ENCODE measurements around the gene HMBS. TPM values are rescaled to one million over a fixed set of nuclear protein-coding genes. Genes with fewer than 3 reads are reported as not detected.
A peak's percentile ranks its signal among the peaks of the same experiment; 100 is the strongest.

The HMBS gene
- total and polyA plus RNA-seq, 2 of the 8 experiments (the other 6 are each of a cell fraction or from before 2014, with no cell fraction given) = 69.3 to 109 TPM

DNA sequence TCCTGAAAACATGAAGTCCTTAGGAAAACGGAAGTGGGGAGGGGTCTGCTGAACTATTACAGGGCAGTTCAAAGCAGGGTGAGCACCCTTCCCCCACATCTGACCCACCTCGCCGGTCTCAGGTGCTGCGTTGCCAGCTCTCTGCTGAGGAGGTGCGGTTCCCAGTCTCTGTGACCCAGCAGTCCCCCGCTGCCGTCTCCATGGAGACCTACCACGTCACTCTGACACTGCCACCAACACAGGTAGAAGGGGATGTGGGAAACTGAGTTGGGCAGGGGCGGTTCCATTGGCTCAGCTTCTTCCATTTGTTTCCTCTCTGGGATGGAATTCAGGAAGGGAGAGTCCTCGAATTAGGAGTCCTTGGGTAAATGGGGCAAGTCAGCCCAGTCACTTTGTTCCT, 25.8 kb downstream of the HMBS start:
- POLR2A ChIA-PET (ENCODE audit: partially characterized antibody) = interaction anchor here (0.6 to 10.6 kb wide), 4 partner anchors 9 to 163 kb away, joined by 3 to 139 read pairs (median 26); partner anchors contain the start of genes DPAGT1 and HINFP
- Histone ChIP-seq H2BK15ac (ENCODE audit: low read length) (no peak overlapping the region), H2BK120ac (replicated peaks; ENCODE audit: low read depth, low read length) (no peak overlapping the region), H4K8ac (ENCODE audit: extremely low read depth, insufficient read depth, low read length) (no peak overlapping the region; the same call in 1 of the 2 replicates), H3K4me3 (ENCODE audit: extremely low read depth in 1 of 4, insufficient read depth in 2 of 4, low read depth in 3 of 4, low read length in 4 of 4) (no peak overlapping the region), H3K27ac (ENCODE audit: low read depth, low read length) (no peak overlapping the region), H3K56ac (replicated peaks; ENCODE audit: insufficient read length, low read depth, low read length) (no peak overlapping the region), H3K9ac (replicated peaks in 1 of 4; ENCODE audit: extremely low read depth in 1 of 4, low read depth in 3 of 4, low read length in 3 of 4) (peak overlapping the region in 1 of 4 experiments; percentile 18; a peak in 1 of 7 replicates), H3K23ac (ENCODE audit: insufficient read length) (no peak overlapping the region), H3K27me3 (replicated peaks in 1 of 4; ENCODE audit: control insufficient read depth in 3 of 4, extremely low read depth in 1 of 4, insufficient read depth in 3 of 4, low read length in 3 of 4) (peaks cover 2 to 20% (median 15%) of the 10 kb centered on the region in 4 experiments), H4K91ac (replicated peaks; ENCODE audit: insufficient read length, low read length) (no peak overlapping the region), H2BK12ac (ENCODE audit: low read depth, low read length) (no peak overlapping the region), H3K4me2 (ENCODE audit: insufficient read depth in 1 of 2, low read depth in 2 of 2, low read length in 2 of 2) (no peak overlapping the region), H3K79me1 (ENCODE audit: low read depth, low read length) (no peaks in the 10 kb centered on the region; the same call in 1 of the 2 replicates), H3K14ac (ENCODE audit: insufficient read length) (no peak overlapping the region), H3K23me2 (ENCODE audit: low read depth, low read length) (peaks cover 12% of the 10 kb centered on the region), H3K79me2 (ENCODE audit: control insufficient read depth in 1 of 2, insufficient read depth in 2 of 2, low read length in 2 of 2) (no peaks in the 10 kb centered on the region), H2AK5ac (ENCODE audit: low read depth, low read length) (no peak overlapping the region), H3K4ac (replicated peaks; ENCODE audit: insufficient read length, low read depth, low read length) (no peak overlapping the region), H2BK20ac (ENCODE audit: low read length) (no peak overlapping the region), H3K36me3 (ENCODE audit: control insufficient read depth in 2 of 4, insufficient read depth in 4 of 4, low read length in 3 of 4) (no peaks in the 10 kb centered on the region; a peak in 1 of 8 replicates), H4K20me1 (replicated peaks in 1 of 2; ENCODE audit: control insufficient read depth in 1 of 2, insufficient read depth in 2 of 2, low read length in 2 of 2) (peaks cover 0 to 4% of the 10 kb centered on the region in 2 experiments), H2BK5ac (ENCODE audit: low read depth, low read length) (no peak overlapping the region), H2AFZ (ENCODE audit: low read length) (no peak overlapping the region), H3K9me3 (ENCODE audit: insufficient read depth in 2 of 2, low read depth in 1 of 2, low read length in 1 of 2) (no peaks in the 10 kb centered on the region), H3K4me1 (replicated peaks in 1 of 4; ENCODE audit: control insufficient read depth in 3 of 4, insufficient read depth in 4 of 4, low read length in 3 of 4) (peaks cover 0 to 20% (median 5%) of the 10 kb centered on the region in 4 experiments; a peak in 5 of 7 replicates), H4K5ac (ENCODE audit: insufficient read length, low read depth, low read length) (no peak overlapping the region), H3K18ac (ENCODE audit: extremely low read depth, low read length) (no peak overlapping the region)
- DNase-seq (ENCODE audit: low read depth in 1 of 2, low spot score in 2 of 2) (no peak), FAIRE-seq (no peak)
- 78% methylated on average over 10 of the region's 10 CpGs; no CpG with 5 or more reads in 1 of the 2 experiments for WGBS, 2 experiments (ENCODE audit: extremely low coverage in 1 of 2, insufficient coverage in 1 of 2, insufficient read length in 1 of 2, insufficient replicate concordance in 2 of 2, low coverage in 1 of 2, low lambda C conversion rate in 2 of 2, missing lambda C conversion rate in 1 of 2)
- CTCF ChIA-PET (ENCODE audit: partially characterized antibody) = interaction anchor here (0.6 to 5.4 kb wide), 6 partner anchors 11 to 211 kb away, joined by 3 to 25 read pairs (median 8); no protein-coding TSS in a partner anchor
- TF ChIP-seq NRF1 (IDR thresholded peaks at IDR 0.05; ENCODE audit: low read depth, low read length) (no peak), JUN (IDR thresholded peaks at IDR 0.05; ENCODE audit: low read depth, low read length) (no peak), GTF2F1 (IDR thresholded peaks at IDR 0.05; ENCODE audit: borderline replicate concordance, low read depth, low read length) (no peak), EGR1 (IDR thresholded peaks at IDR 0.05; ENCODE audit: borderline replicate concordance, low read depth, low read length) (no peak), SRF (IDR thresholded peaks at IDR 0.05; ENCODE audit: low read depth, low read length) (no peak), CBX5 (IDR thresholded peaks at IDR 0.05; ENCODE audit: low read depth, low read length) (no peak), MAFK (IDR thresholded peaks at IDR 0.05; ENCODE audit: low read depth, low read length) (no peak), CTBP2 (IDR thresholded peaks at IDR 0.05; ENCODE audit: borderline replicate concordance, insufficient read depth, insufficient read length, low read length) (no peak), POLR2A (IDR thresholded peaks at IDR 0.05; ENCODE audit: control extremely low read depth in 1 of 2, low read depth in 2 of 2, low read length in 2 of 2) (no peak), SIX5 (IDR thresholded peaks at IDR 0.05; ENCODE audit: low read depth, low read length) (no peak), EZH2 (IDR thresholded peaks at IDR 0.05; ENCODE audit: low read depth, low read length, severe bottlenecking) (no peak), SIRT6 (IDR thresholded peaks at IDR 0.05; ENCODE audit: low read length) (no peak), BACH1 (IDR thresholded peaks at IDR 0.05; ENCODE audit: low read length) (no peak), POLR2AphosphoS5 (IDR thresholded peaks at IDR 0.05; ENCODE audit: low read depth, low read length) (no peak), TAF1 (IDR thresholded peaks at IDR 0.05; ENCODE audit: low read depth, low read length) (no peak)
